ENCODE results near the gene SEMA6D.

Gene SEMA6D, protein sequence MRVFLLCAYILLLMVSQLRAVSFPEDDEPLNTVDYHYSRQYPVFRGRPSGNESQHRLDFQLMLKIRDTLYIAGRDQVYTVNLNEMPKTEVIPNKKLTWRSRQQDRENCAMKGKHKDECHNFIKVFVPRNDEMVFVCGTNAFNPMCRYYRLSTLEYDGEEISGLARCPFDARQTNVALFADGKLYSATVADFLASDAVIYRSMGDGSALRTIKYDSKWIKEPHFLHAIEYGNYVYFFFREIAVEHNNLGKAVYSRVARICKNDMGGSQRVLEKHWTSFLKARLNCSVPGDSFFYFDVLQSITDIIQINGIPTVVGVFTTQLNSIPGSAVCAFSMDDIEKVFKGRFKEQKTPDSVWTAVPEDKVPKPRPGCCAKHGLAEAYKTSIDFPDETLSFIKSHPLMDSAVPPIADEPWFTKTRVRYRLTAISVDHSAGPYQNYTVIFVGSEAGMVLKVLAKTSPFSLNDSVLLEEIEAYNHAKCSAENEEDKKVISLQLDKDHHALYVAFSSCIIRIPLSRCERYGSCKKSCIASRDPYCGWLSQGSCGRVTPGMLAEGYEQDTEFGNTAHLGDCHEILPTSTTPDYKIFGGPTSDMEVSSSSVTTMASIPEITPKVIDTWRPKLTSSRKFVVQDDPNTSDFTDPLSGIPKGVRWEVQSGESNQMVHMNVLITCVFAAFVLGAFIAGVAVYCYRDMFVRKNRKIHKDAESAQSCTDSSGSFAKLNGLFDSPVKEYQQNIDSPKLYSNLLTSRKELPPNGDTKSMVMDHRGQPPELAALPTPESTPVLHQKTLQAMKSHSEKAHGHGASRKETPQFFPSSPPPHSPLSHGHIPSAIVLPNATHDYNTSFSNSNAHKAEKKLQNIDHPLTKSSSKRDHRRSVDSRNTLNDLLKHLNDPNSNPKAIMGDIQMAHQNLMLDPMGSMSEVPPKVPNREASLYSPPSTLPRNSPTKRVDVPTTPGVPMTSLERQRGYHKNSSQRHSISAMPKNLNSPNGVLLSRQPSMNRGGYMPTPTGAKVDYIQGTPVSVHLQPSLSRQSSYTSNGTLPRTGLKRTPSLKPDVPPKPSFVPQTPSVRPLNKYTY

DNA sequence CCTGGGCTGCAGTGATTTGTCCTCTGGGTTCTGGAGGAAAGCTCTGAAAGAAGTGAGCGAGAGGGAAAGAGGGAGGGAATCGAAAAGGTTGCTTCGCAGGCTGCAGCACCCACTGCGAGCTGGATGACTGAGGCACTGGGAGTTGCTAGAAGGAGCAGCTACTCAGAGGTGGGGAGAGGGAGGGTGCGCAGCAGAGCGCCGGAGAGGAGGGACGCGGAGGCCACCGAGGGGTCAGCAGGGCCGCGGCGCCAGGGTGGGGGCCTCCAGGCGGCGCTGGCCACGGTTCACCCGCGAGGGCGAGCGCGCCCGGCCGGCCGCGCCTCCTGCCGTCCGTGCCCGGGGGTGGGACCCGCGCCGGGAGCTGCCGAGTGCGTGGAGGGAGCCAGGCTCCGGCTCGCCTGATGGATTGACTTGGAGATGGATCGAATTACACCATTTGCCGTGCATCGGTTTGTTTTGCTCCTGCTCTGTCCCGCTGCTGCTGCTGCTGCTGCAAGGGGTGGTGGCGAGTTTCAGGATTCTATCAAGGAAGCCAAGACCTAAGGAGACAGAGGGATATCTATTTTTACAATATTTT lies at the start of gene SEMA6D:
TSS of gene SEMA6D (plus strand) at position 470 of the 577 bp plus-strand sequence. CDS start 42,294 bp downstream, outside the sequence.
- Histone ChIP-seq H3K4me1 (peaks cover 29% of the 10 kb centered on the region), H3K27me3 (ENCODE audit: low read depth) (no peaks in the 10 kb centered on the region), H3K4me3 (peak within 1 kb of the TSS; percentile 53), H3K9me3 (no peaks in the 10 kb centered on the region), H3K36me3 (replicated peaks) (no peaks in the 10 kb centered on the region)
- in situ Hi-C loops (cut with MboI; ENCODE audit: low sequenced_read_pairs) = loop anchor here (25.0 kb wide), 2 partner anchors 270 to 570 kb away; no protein-coding TSS in a partner anchor
- peak; percentile 87 to 90 for DNase-seq (ENCODE audit: low spot score in 2 of 2)

DNA sequence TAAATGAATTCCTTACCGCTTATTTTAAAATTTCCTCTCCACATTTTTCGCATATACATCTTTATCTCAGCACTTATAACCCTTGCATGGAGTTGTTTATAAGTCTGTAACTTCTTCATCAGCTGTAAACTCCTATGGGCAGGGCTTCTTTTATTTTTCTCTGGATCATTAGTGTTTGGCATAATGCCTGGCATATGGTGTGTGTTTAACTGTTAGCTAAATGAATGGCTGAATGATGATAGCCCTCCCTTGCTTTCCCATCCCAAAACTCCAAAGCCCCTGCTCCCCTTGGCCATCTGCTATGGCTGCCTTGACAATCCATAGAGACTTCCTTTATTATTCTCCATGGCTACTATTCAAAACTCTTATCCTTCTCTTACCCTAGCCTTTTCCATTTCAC lies 48.1 kb upstream of the SEMA6D start:
- no peaks in the 10 kb centered on the region for H3K9me3 ChIP-seq
- no peak for DNase-seq (ENCODE audit: low spot score in 2 of 2)

DNA sequence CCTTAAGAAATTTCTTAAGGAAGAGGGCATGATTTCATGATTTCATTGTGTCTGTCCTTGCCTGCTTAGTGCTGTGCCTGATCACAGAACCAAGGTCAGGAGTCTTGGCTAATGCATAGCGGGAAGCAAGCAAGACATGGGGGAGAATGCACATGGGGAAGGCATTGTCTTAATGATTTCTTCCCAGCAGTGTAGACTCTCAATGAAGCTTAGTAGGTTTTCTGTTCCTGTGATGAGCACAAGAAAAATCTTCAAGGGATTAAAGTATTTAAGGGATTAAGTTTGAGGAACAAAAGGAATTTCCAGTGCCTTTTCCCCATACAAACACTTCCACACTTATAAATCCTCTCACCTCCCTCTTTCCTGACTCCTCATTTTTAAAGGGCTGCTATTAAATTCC lies 46.9 kb upstream of the SEMA6D start:
- no peaks in the 10 kb centered on the region for H3K9me3 ChIP-seq
- no peak overlapping the region for H3K4me3 ChIP-seq
- in situ Hi-C loops (cut with MboI; ENCODE audit: low sequenced_read_pairs) = no loop called here
- peaks cover 7% of the 10 kb centered on the region; the same call in 1 of the 2 replicates for H3K27me3 ChIP-seq (ENCODE audit: low read depth)
- no peaks in the 10 kb centered on the region for H3K36me3 ChIP-seq (replicated peaks)
- peak in 1 of 2 experiments; percentile 47 for DNase-seq (ENCODE audit: low spot score in 2 of 2)
- no peaks in the 10 kb centered on the region for H3K4me1 ChIP-seq

More for the DNA sequence above, 48.1 kb upstream of the SEMA6D start:
- Histone ChIP-seq H3K4me3 (no peak overlapping the region), H3K27me3 (ENCODE audit: low read depth) (peaks cover 9% of the 10 kb centered on the region), H3K4me1 (no peaks in the 10 kb centered on the region), H3K36me3 (replicated peaks) (no peaks in the 10 kb centered on the region)
- in situ Hi-C loops (cut with MboI; ENCODE audit: low sequenced_read_pairs) = no loop called here

- Histone ChIP-seq H3K36me3 (replicated peaks) (no peaks in the 10 kb centered on the region), H3K4me3 (no peak overlapping the region), H3K27me3 (ENCODE audit: low read depth) (peaks cover 7% of the 10 kb centered on the region; the same call in 1 of the 2 replicates), H3K9me3 (no peaks in the 10 kb centered on the region), H3K4me1 (no peaks in the 10 kb centered on the region)
- DNase-seq (ENCODE audit: low spot score in 2 of 2) = no peak
- in situ Hi-C loops (cut with MboI; ENCODE audit: low sequenced_read_pairs) = no loop called here
These were observed 44.0 kb upstream of the SEMA6D start for GRCh38 chr15:47673232-47673761.

- no peaks in the 10 kb centered on the region for H3K4me1 ChIP-seq
- H3K4me3 ChIP-seq = no peak overlapping the region
- H3K9me3 ChIP-seq = no peaks in the 10 kb centered on the region
- in situ Hi-C loops (cut with MboI; ENCODE audit: low sequenced_read_pairs) = no loop called here
- no peak for DNase-seq (ENCODE audit: low spot score in 2 of 2)
- peaks cover 7% of the 10 kb centered on the region; the same call in 1 of the 2 replicates for H3K27me3 ChIP-seq (ENCODE audit: low read depth)
- H3K36me3 ChIP-seq (replicated peaks) = no peaks in the 10 kb centered on the region
These were observed 42.6 kb upstream of the SEMA6D start for GRCh38 chr15:47674586-47675232.

DNA sequence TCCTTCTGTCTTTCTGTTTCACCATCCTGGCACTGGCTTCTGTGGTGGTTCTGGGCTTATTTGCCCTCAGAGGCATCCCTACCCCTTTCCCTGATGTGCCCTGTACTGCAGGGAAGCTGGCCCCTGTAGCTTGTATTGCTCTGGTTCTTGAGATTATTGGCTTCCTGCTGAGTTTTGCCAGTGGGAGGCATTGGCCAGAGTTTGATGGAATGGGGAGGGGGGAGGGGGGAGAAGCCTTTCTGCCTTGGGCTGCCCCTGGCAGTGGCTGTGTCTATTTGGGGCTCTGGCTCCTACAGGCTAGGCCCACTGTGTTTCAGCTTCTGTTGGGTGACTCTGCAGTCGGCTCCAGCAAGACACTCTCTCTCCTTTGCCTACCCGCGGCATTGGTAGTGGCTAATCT lies 41.6 kb upstream of the SEMA6D start:
- DNase-seq (ENCODE audit: low spot score in 2 of 2) = no peak
- Histone ChIP-seq H3K36me3 (replicated peaks) (no peaks in the 10 kb centered on the region), H3K27me3 (ENCODE audit: low read depth) (peaks cover 7% of the 10 kb centered on the region; the same call in 1 of the 2 replicates)

DNA sequence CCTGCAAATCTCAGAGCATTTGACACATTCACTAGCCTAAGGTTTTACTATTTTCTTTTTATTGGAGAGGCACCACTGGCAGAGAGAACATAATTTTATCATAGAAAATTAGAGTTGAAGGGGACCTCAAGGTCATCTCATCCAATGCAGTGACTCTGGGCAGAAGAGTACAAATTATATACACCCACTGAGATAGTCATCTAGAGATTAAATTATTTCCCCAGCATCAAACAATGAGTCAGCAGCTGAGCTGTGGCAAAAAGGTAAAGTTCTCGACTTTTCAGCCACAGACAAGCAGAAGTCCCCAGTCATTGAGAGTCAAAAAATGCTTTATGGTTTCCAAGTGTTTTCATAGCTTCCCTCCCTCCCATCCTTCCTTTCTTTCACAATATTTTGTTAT lies 39.3 kb upstream of the SEMA6D start:
- Histone ChIP-seq H3K4me1 (no peaks in the 10 kb centered on the region), H3K9me3 (no peaks in the 10 kb centered on the region), H3K4me3 (no peak overlapping the region), H3K27me3 (ENCODE audit: low read depth) (no peaks in the 10 kb centered on the region), H3K36me3 (replicated peaks) (no peaks in the 10 kb centered on the region)
- in situ Hi-C loops (cut with MboI; ENCODE audit: low sequenced_read_pairs) = no loop called here
- DNase-seq (ENCODE audit: low spot score in 2 of 2) = no peak

More for the DNA sequence above, 41.6 kb upstream of the SEMA6D start:
- Histone ChIP-seq H3K4me1 (no peaks in the 10 kb centered on the region), H3K4me3 (no peak overlapping the region), H3K9me3 (no peaks in the 10 kb centered on the region)
- in situ Hi-C loops (cut with MboI; ENCODE audit: low sequenced_read_pairs) = no loop called here

- H3K4me3 ChIP-seq = no peak overlapping the region
- H3K27me3 ChIP-seq (ENCODE audit: low read depth) = no peaks in the 10 kb centered on the region
- H3K4me1 ChIP-seq = no peaks in the 10 kb centered on the region
- no peaks in the 10 kb centered on the region for H3K36me3 ChIP-seq (replicated peaks)
- H3K9me3 ChIP-seq = no peaks in the 10 kb centered on the region
- DNase-seq (ENCODE audit: low spot score in 2 of 2) = no peak
- in situ Hi-C loops (cut with MboI; ENCODE audit: low sequenced_read_pairs) = no loop called here
These were observed 34.6 kb upstream of the SEMA6D start for GRCh38 chr15:47682661-47683060.

DNA sequence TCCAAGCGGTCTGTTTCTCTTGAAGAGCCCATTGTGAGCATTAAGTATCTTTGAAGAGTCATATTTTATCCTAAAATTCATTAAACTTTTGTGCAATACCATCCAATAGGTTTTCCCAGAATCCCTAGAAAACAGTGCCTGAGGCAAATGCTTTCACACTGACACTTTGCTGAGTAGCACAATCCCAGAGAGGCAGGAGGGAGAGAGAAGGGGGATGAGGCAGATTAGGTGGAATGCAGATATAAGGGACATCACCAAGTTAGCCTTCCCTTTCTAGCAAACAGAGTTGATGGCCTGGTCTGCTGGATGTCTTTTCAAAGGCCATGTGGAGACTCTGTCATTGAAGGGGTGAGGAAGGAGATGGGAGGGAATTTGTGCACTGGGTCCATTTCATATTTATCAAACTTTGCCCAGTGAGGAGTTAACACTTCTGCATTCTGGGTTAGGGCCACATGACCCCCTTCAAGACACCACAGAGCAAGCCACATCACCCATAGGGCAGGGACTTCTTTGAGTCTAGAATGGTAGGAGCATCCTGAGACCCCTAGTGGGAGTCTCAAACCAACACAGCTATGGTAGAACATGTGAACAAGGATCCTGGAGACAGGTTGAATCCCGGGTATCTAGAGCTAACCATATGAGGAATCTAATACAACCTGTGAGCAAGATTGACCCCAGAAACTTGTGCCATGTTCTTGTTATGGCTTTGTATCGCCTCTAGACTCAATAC lies 32.0 kb upstream of the SEMA6D start:
- Histone ChIP-seq H3K4me3 (no peak overlapping the region), H3K36me3 (replicated peaks) (no peaks in the 10 kb centered on the region), H3K4me1 (no peaks in the 10 kb centered on the region), H3K9me3 (no peaks in the 10 kb centered on the region), H3K27me3 (ENCODE audit: low read depth) (no peaks in the 10 kb centered on the region)
- in situ Hi-C loops (cut with MboI; ENCODE audit: low sequenced_read_pairs) = no loop called here
- no peak for DNase-seq (ENCODE audit: low spot score in 2 of 2)

DNA sequence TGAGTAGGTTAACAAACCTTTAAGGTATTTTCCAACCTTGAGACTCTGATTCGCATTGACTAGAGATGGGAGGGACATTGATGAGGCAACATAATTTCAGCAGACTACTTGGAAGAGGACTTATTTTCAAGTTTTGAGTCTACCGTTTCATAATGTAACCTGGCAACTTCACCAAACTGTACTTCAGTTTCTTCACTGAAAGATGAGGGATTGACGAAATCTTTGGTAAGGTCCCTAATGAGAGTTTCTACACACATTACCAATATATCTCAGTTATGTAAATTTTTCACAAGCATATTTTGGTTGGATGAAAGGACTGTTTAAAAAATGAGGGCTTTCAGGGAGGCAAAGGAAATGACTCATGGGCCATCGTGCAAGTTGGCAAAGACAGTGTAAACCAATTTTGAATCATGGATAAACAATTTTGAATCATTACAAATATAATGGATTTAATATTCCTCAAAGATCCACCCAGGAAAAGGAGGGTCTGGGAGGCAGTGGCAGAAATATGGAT lies 28.7 kb upstream of the SEMA6D start:
- Histone ChIP-seq H3K9me3 (no peaks in the 10 kb centered on the region), H3K36me3 (replicated peaks) (no peaks in the 10 kb centered on the region), H3K4me3 (no peak overlapping the region), H3K4me1 (no peaks in the 10 kb centered on the region), H3K27me3 (ENCODE audit: low read depth) (no peaks in the 10 kb centered on the region)
- DNase-seq (ENCODE audit: low spot score in 2 of 2) = no peak
- in situ Hi-C loops (cut with MboI; ENCODE audit: low sequenced_read_pairs) = no loop called here

DNA sequence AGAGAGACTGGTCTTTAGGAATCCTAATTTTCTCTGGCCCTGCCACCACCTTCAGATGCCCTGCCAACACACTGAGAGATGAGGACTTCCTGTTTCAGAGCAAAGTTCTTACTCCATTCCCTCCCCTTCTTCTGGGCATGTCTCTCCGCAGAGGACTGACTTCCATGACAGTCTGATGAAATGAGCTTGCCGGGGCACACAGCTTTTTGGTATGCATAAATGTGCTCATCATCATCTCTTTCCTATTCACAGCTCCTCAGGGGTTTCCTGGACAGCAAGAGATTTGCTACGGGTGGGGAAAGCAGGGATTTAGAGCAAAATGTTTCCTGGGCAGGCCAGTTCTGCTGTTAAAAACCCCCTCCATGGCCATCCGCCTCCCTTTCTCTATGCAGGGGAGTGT lies 27.6 kb upstream of the SEMA6D start:
- no peak for DNase-seq (ENCODE audit: low spot score in 2 of 2)
- Histone ChIP-seq H3K4me1 (no peaks in the 10 kb centered on the region), H3K27me3 (ENCODE audit: low read depth) (no peaks in the 10 kb centered on the region), H3K4me3 (no peak overlapping the region), H3K9me3 (no peaks in the 10 kb centered on the region), H3K36me3 (replicated peaks) (no peaks in the 10 kb centered on the region)
- in situ Hi-C loops (cut with MboI; ENCODE audit: low sequenced_read_pairs) = no loop called here

DNA sequence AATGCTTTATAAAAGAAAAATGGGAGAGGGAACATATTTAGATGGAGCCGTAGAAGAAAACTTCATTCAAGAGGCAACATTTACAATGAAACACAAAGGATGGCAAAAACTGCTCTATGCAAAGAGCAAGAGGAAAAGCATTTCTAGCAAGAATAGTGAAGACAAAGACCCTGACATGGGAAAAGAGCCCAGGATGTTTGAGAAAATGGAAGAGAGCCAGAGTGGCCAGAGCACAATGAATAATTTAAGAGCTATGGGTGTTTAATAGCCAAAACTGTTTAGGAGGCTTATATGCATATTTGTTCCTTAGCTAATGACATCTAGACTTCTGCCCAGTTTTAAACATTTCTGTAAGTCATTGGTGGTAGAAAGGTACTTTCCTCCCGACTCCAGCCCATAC lies 25.4 kb upstream of the SEMA6D start:
- in situ Hi-C loops (cut with MboI; ENCODE audit: low sequenced_read_pairs) = no loop called here
- H3K4me3 ChIP-seq = no peak overlapping the region
- H3K9me3 ChIP-seq = no peaks in the 10 kb centered on the region
- DNase-seq (ENCODE audit: low spot score in 2 of 2) = no peak
- no peaks in the 10 kb centered on the region for H3K4me1 ChIP-seq
- H3K36me3 ChIP-seq (replicated peaks) = no peaks in the 10 kb centered on the region
- 0 out of 2 replicates have a peak, but pooled peaks cover 2% of the 10 kb centered on the region for H3K27me3 ChIP-seq (ENCODE audit: low read depth)

Data from HAP-1 (cell line).